H1 (cell line): ENCODE measurements around the gene CREG2. TPM values are rescaled to one million over a fixed set of nuclear protein-coding genes. Genes with fewer than 3 reads are reported as not detected.

Source experiments
- CTCF ChIA-PET: fragments of 300-600 bp; sonication (Branson Sonifier 250); formaldehyde crosslinking; loops from one replicate; lab custom pipeline; 2021; ENCODE audit not compliant: partially characterized antibody; lab: Charles Lee
- POLR2A ChIA-PET: fragments of 300-600 bp; sonication (Branson Sonifier 250); formaldehyde crosslinking; loops from one replicate; lab custom pipeline; 2021; ENCODE audit warnings: inconsistent platforms; ENCODE audit not compliant: partially characterized antibody; lab: Charles Lee
- DNase-seq, 2 experiments: peaks; one replicate each; pipeline versions ENCODE4 v3.0.0 to v3.0.0-alpha.2; 2010 to 2022; ENCODE audit warnings: low spot score in 2 of 2, low read depth in 1 of 2, mixed read lengths in 1 of 2
- FAIRE-seq: peaks from 2 replicates; lab custom pipeline; 2011; peaks lifted over from hg19 to GRCh38; lab: Jason Lieb, UNC
- H2AFZ ChIP-seq: 2 replicates; pipeline ENCODE4 v1.8.1; 2012; ENCODE audit warnings: low read length, inconsistent platforms
- H2AK5ac ChIP-seq: 2 replicates; pipeline ENCODE4 v1.6.1; 2013; ENCODE audit warnings: low read depth, low read length
- H2BK120ac ChIP-seq: replicated peaks from 2 replicates; pipeline ENCODE3; 2013; ENCODE audit warnings: low read depth, low read length, inconsistent platforms
- H2BK12ac ChIP-seq: 2 replicates; pipeline ENCODE4 v1.6.1; 2013; ENCODE audit warnings: low read depth, low read length
- H2BK15ac ChIP-seq: 2 replicates; pipeline ENCODE4 v1.6.1; 2013; ENCODE audit warnings: low read length
- H2BK20ac ChIP-seq: 2 replicates; pipeline ENCODE4 v1.6.1; 2013; ENCODE audit warnings: low read length
- H2BK5ac ChIP-seq: 2 replicates; pipeline ENCODE4 v1.6.1; 2013; ENCODE audit warnings: low read depth, low read length
- H3K14ac ChIP-seq: 2 replicates; pipeline ENCODE4 v1.6.1; 2013; ENCODE audit warnings: inconsistent platforms; ENCODE audit not compliant: insufficient read length
- H3K18ac ChIP-seq: 2 replicates; pipeline ENCODE4 v1.6.1; 2013; ENCODE audit warnings: low read length; ENCODE audit errors: extremely low read depth
- H3K23ac ChIP-seq: 2 replicates; pipeline ENCODE4 v1.6.1; 2013; ENCODE audit warnings: inconsistent platforms; ENCODE audit not compliant: insufficient read length
- H3K23me2 ChIP-seq: 2 replicates; pipeline ENCODE4 v1.6.1; 2013; ENCODE audit warnings: low read depth, low read length
- H3K27ac ChIP-seq: 2 replicates; pipeline ENCODE4 v1.6.1; 2011; ENCODE audit warnings: low read depth, low read length, inconsistent platforms
- H3K27me3 ChIP-seq, 4 experiments: replicated peaks in 1 of 4; 1 replicate in 1 of 4; 2 replicates in 3 of 4; pipeline versions ENCODE4 v1.6.1 to v1.8.1; 2011 to 2013; ENCODE audit warnings: low read length in 3 of 4, mild to moderate bottlenecking in 3 of 4, inconsistent platforms in 2 of 4, mixed read lengths in 2 of 4, moderate library complexity in 1 of 4; ENCODE audit not compliant: control insufficient read depth in 3 of 4, insufficient read depth in 3 of 4; ENCODE audit errors: extremely low read depth in 1 of 4
- H3K36me3 ChIP-seq, 4 experiments: 2 replicates each; pipeline versions ENCODE4 v1.6.1 to v1.8.1; 2011 to 2013; ENCODE audit warnings: mild to moderate bottlenecking in 4 of 4, low read length in 3 of 4, moderate library complexity in 2 of 4, control low read depth in 1 of 4, inconsistent platforms in 1 of 4; ENCODE audit not compliant: insufficient read depth in 4 of 4, control insufficient read depth in 2 of 4
- H3K4ac ChIP-seq: replicated peaks from 2 replicates; pipeline ENCODE3; 2013; ENCODE audit warnings: low read length, low read depth, mixed read lengths, inconsistent platforms; ENCODE audit not compliant: insufficient read length
- H3K4me1 ChIP-seq, 4 experiments: replicated peaks in 1 of 4; 1 replicate in 1 of 4; 2 replicates in 3 of 4; pipeline versions ENCODE4 v1.6.1 to v1.8.1; 2011 to 2013; ENCODE audit warnings: low read length in 3 of 4, inconsistent platforms in 2 of 4, mixed read lengths in 1 of 4; ENCODE audit not compliant: insufficient read depth in 4 of 4, control insufficient read depth in 3 of 4
- H3K4me2 ChIP-seq, 2 experiments: 2 replicates each; pipeline versions ENCODE4 v1.6.1 to v1.8.1; 2011 to 2013; ENCODE audit warnings: low read depth in 2 of 2, low read length in 2 of 2, control low read depth in 1 of 2, inconsistent platforms in 1 of 2, mild to moderate bottlenecking in 1 of 2; ENCODE audit not compliant: insufficient read depth in 1 of 2
- H3K4me3 ChIP-seq, 4 experiments: fragments of 200-600, 300-600 bp in 1 of 4; sonication (generic), shearing (Covaris generic), sonication (Bioruptor Twin) in 1 of 4; 2 replicates each; pipeline versions ENCODE4 v1.5.1 to v1.8.1; 2011 to 2016; ENCODE audit warnings: low read length in 4 of 4, low read depth in 3 of 4, control low read depth in 2 of 4, inconsistent platforms in 2 of 4, mild to moderate bottlenecking in 2 of 4, mixed read lengths in 1 of 4, moderate library complexity in 1 of 4; ENCODE audit not compliant: insufficient read depth in 2 of 4; ENCODE audit errors: extremely low read depth in 1 of 4
- H3K56ac ChIP-seq: replicated peaks from 2 replicates; pipeline ENCODE3; 2013; ENCODE audit warnings: low read depth, mild to moderate bottlenecking, mixed read lengths, low read length, inconsistent platforms; ENCODE audit not compliant: insufficient read length
- H3K79me1 ChIP-seq: 2 replicates; pipeline ENCODE4 v1.6.1; 2013; ENCODE audit warnings: low read depth, low read length, control low read depth
- H3K79me2 ChIP-seq, 2 experiments: 2 replicates each; pipeline versions ENCODE4 v1.6.1 to v1.8.1; 2012 to 2013; ENCODE audit warnings: low read length in 2 of 2, mild to moderate bottlenecking in 2 of 2, inconsistent platforms in 1 of 2; ENCODE audit not compliant: insufficient read depth in 2 of 2, control insufficient read depth in 1 of 2
- H3K9ac ChIP-seq, 4 experiments: replicated peaks in 1 of 4; 1 replicate in 1 of 4; 2 replicates in 3 of 4; pipeline versions ENCODE4 v1.6.1 to v1.8.1; 2011 to 2013; ENCODE audit warnings: low read depth in 3 of 4, low read length in 3 of 4, control low read depth in 2 of 4, mild to moderate bottlenecking in 2 of 4, moderate library complexity in 2 of 4, inconsistent platforms in 1 of 4; ENCODE audit errors: extremely low read depth in 1 of 4
- H3K9me3 ChIP-seq, 2 experiments: 2 replicates each; pipeline versions ENCODE4 v1.6.1 to v1.8.1; 2012 to 2013; ENCODE audit warnings: mild to moderate bottlenecking in 2 of 2, moderate library complexity in 2 of 2, control low read depth in 1 of 2, inconsistent platforms in 1 of 2, low read depth in 1 of 2, low read length in 1 of 2, mixed read lengths in 1 of 2; ENCODE audit not compliant: insufficient read depth in 2 of 2
- H4K20me1 ChIP-seq, 2 experiments: replicated peaks in 1 of 2; 2 replicates each; pipeline versions ENCODE3 to v1.8.1; 2011 to 2013; ENCODE audit warnings: inconsistent platforms in 2 of 2, low read length in 2 of 2, mild to moderate bottlenecking in 1 of 2; ENCODE audit not compliant: insufficient read depth in 2 of 2, control insufficient read depth in 1 of 2
- H4K5ac ChIP-seq: 2 replicates; pipeline ENCODE4 v1.6.1; 2013; ENCODE audit warnings: low read length, low read depth, mixed read lengths, inconsistent platforms; ENCODE audit not compliant: insufficient read length
- H4K8ac ChIP-seq: 2 replicates; pipeline ENCODE4 v1.8.0; 2013; ENCODE audit warnings: mild to moderate bottlenecking, moderate library complexity, low read length, inconsistent platforms; ENCODE audit not compliant: insufficient read depth; ENCODE audit errors: extremely low read depth
- H4K91ac ChIP-seq: replicated peaks from 2 replicates; pipeline ENCODE3; 2013; ENCODE audit warnings: low read length, mixed read lengths, inconsistent platforms; ENCODE audit not compliant: insufficient read length
- ATF3 ChIP-seq: IDR thresholded peaks from 2 replicates; pipeline ENCODE4 v1.6.1; 2011; ENCODE audit warnings: low read depth, mild to moderate bottlenecking, low read length; ENCODE audit not compliant: insufficient read depth
- BACH1 ChIP-seq: IDR thresholded peaks from 2 replicates; pipeline ENCODE4 v1.6.1; 2012; ENCODE audit warnings: low read length, improper control_type of control experiment
- CEBPB ChIP-seq: IDR thresholded peaks from 2 replicates; pipeline ENCODE4 v1.6.1; 2012; ENCODE audit warnings: low read depth, low read length
- CREB1 ChIP-seq: IDR thresholded peaks from 2 replicates; pipeline ENCODE4 v1.6.1; 2012; ENCODE audit warnings: inconsistent platforms
- CTCF ChIP-seq, 3 experiments: IDR thresholded peaks; 1 replicate in 2 of 3; 2 replicates in 1 of 3; pipeline versions ENCODE4 v1.5.1 to v1.6.1; 2011; ENCODE audit warnings: low read length in 3 of 3, mild to moderate bottlenecking in 3 of 3, inconsistent platforms in 2 of 3, low read depth in 1 of 3, moderate library complexity in 1 of 3; ENCODE audit not compliant: insufficient read depth in 1 of 3; ENCODE audit errors: control extremely low read depth in 1 of 3
- EZH2 ChIP-seq: fragments of 200-600 bp; sonication (generic); IDR thresholded peaks from 2 replicates; pipeline ENCODE4 v1.7.1; 2012; ENCODE audit warnings: low read depth, mild to moderate bottlenecking, moderate library complexity, low read length, inconsistent platforms; ENCODE audit not compliant: severe bottlenecking
- GABPA ChIP-seq: IDR thresholded peaks from 2 replicates; pipeline ENCODE4 v1.6.1; 2011; ENCODE audit warnings: mild to moderate bottlenecking, low read length, moderate library complexity, borderline replicate concordance; ENCODE audit not compliant: insufficient read depth
- RXRA ChIP-seq: IDR thresholded peaks from 2 replicates; pipeline ENCODE4 v1.6.1; 2011; ENCODE audit warnings: low read depth, mild to moderate bottlenecking, low read length, moderate library complexity; ENCODE audit not compliant: insufficient read depth
- SP1 ChIP-seq: IDR thresholded peaks from 2 replicates; pipeline ENCODE4 v1.6.1; 2011; ENCODE audit warnings: low read depth, low read length
- WGBS, 2 experiments: shearing (Covaris generic) in 1 of 2; methylation state at CpG; one replicate each; pipeline versions ENCODE4 v1.1.6 to v1.1.7; 2013 to 2015; ENCODE audit warnings: low lambda C conversion rate in 2 of 2, mixed read lengths in 2 of 2, inconsistent platforms in 1 of 2, low coverage in 1 of 2, missing lambda C conversion rate in 1 of 2; ENCODE audit not compliant: insufficient replicate concordance in 2 of 2, insufficient coverage in 1 of 2, insufficient read length in 1 of 2; ENCODE audit errors: extremely low coverage in 1 of 2, missing lambda C conversion rate in 1 of 2; 5-methylcytosine and 5-hydroxymethylcytosine counted together
- polyA plus RNA-seq, 7 experiments: library from polyadenylated mRNA; depleted of rRNA in 3 of 7; stranded (reverse) in 5 of 7; unstranded in 2 of 7; fragments of >200 nt in 5 of 7; fragments of 200-250 nt in 2 of 7; gene quantifications; 1 replicate in 5 of 7; 2 replicates in 1 of 7; 4 replicates in 1 of 7; pipeline versions ENCODE4 v1.2.1 to v1.2.3, GENCODE V29; 2011 to 2013; ENCODE audit warnings: missing spikeins in 2 of 7, mixed read lengths in 2 of 7
- total RNA-seq: library from RNA; stranded (reverse); fragmentation: NEBNext Ultra II Directional; extraction: Animal tissue kit (Norgen Biotek cat#: 25700); gene quantifications from 2 replicates; pipeline ENCODE4 v1.2.1, GENCODE V29; 2021

Gene CREG2
- total and polyA plus RNA-seq, 2 of the 8 experiments (the other 6 are each of a cell fraction or from before 2014, with no cell fraction given), result 2.0 to 2.2 TPM

GRCh38 chr2:101395545-101396315, 8.4 kb upstream of the CREG2 start:
- Histone ChIP-seq H3K23me2 (no peaks in the 10 kb centered on the region), H3K27me3 (no peaks in the 10 kb centered on the region), H2BK120ac (no peak overlapping the region), H2BK5ac (no peak overlapping the region), H3K27ac (no peak overlapping the region), H3K9ac (no peak overlapping the region), H3K79me2 (no peaks in the 10 kb centered on the region), H3K79me1 (no peaks in the 10 kb centered on the region), H4K5ac (no peak overlapping the region), H4K20me1 (no peaks in the 10 kb centered on the region), H3K23ac (no peak overlapping the region), H2AFZ (no peak overlapping the region), H3K14ac (no peak overlapping the region), H4K91ac (no peak overlapping the region), H2BK20ac (no peak overlapping the region), H3K36me3 (no peaks in the 10 kb centered on the region), H3K4me2 (no peak overlapping the region), H2AK5ac (no peak overlapping the region), H2BK15ac (no peak overlapping the region), H3K56ac (no peak overlapping the region), H3K18ac (no peak overlapping the region), H3K4me3 (no peak overlapping the region), H3K4me1 (peaks cover 1 to 7% (median 2%) of the 10 kb centered on the region in 4 experiments; a peak in 4 of 7 replicates), H3K9me3 (no peaks in the 10 kb centered on the region), H4K8ac (no peak overlapping the region), H2BK12ac (no peak overlapping the region), H3K4ac (no peak overlapping the region)
- DNase-seq (no peak), FAIRE-seq (no peak)
- ChIA-PET POLR2A (no interaction called here), CTCF (interaction anchor here (0.8 to 5.4 kb wide), 9 partner anchors 8 to 54 kb away, joined by 3 to 32 read pairs (median 4); partner anchors contain the start of gene CREG2)
- 84% methylated on average over 6 of the region's 6 CpGs; no CpG with 5 or more reads in 1 of the 2 experiments for WGBS, 2 experiments
- no peak for TF ChIP-seq CEBPB
- no peak for TF ChIP-seq ATF3
- TF ChIP-seq CREB1, result no peak
- TF ChIP-seq BACH1, result no peak
- TF ChIP-seq RXRA, result no peak
- TF ChIP-seq SP1, result no peak
- no peak for TF ChIP-seq CTCF (IDR thresholded peaks at IDR 0.05; ENCODE audit: control extremely low read depth in 1 of 3, insufficient read depth in 1 of 3, low read depth in 1 of 3, low read length in 3 of 3)
- TF ChIP-seq GABPA, result no peak
- no peak for TF ChIP-seq EZH2
